AG20443 (cell line): ENCODE data around the gene ALDH3B1.

Experiments
- DNase-seq: peaks from one replicate; pipeline ENCODE4 v3.0.0; 2012; ENCODE audit warnings: low spot score, mixed read lengths

The ALDH3B1 gene

GRCh38 chr11:68031144-68031464, 21.0 kb downstream of the ALDH3B1 start:
- peak; percentile 54 for DNase-seq

GRCh38 chr11:68032003-68032402, 21.9 kb downstream of the ALDH3B1 start:
- DNase-seq, result no peak

GRCh38 chr11:68032997-68033707, 23.0 kb downstream of the ALDH3B1 start:
- DNase-seq, result no peak

- no peak for DNase-seq
Observed at GRCh38 chr11:68033708-68034045, 23.6 kb downstream of the ALDH3B1 start.

GRCh38 chr11:68035266-68035876, 25.2 kb downstream of the ALDH3B1 start:
- DNase-seq, result no peak

GRCh38 chr11:68036141-68036716, 26.1 kb downstream of the ALDH3B1 start:
- DNase-seq, result no peak

- no peak for DNase-seq
Observed at GRCh38 chr11:68036717-68037239, 26.7 kb downstream of the ALDH3B1 start.

- no peak for DNase-seq
Observed at GRCh38 chr11:68037411-68038225, 27.5 kb downstream of the ALDH3B1 start.

- DNase-seq, result no peak
Observed at GRCh38 chr11:68038226-68038717, 28.1 kb downstream of the ALDH3B1 start.

- DNase-seq, result peak; percentile 96
Observed at GRCh38 chr11:68038718-68039525, 28.8 kb downstream of the ALDH3B1 start, which contains the start of gene TCIRG1. TCIRG1 (plus strand) TSS chr11:68039025; CDS start chr11:68041272, 2,247 bp downstream.

GRCh38 chr11:68039526-68040086, 29.5 kb downstream of the ALDH3B1 start:
- no peak for DNase-seq

- DNase-seq, result peak; percentile 79
Observed at GRCh38 chr11:68040101-68040956, 30.2 kb downstream of the ALDH3B1 start.

GRCh38 chr11:68040957-68041591, 30.9 kb downstream of the ALDH3B1 start:
- DNase-seq, result no peak

- DNase-seq, result no peak
Observed at GRCh38 chr11:68041617-68042218, 31.6 kb downstream of the ALDH3B1 start.

GRCh38 chr11:68042219-68043028, 32.3 kb downstream of the ALDH3B1 start:
- no peak for DNase-seq

- DNase-seq, result no peak
Observed at GRCh38 chr11:68043029-68043348, 32.9 kb downstream of the ALDH3B1 start.

- peak; percentile 60 for DNase-seq
Observed at GRCh38 chr11:68043349-68044144, 33.4 kb downstream of the ALDH3B1 start.
